OCI-LY1 (cell line): ENCODE data around the gene STMP1.

ENCODE experiments used
- H2AFZ ChIP-seq: fragments of 200-600 bp; sonication (generic), shearing (Covaris generic); 2 replicates; pipeline ENCODE4 v1.6.0; 2014; ENCODE audit warnings: antibody characterized with exemption, mild to moderate bottlenecking, low read length
- H3F3A ChIP-seq: fragments of 200-600 bp; sonication (generic), shearing (Covaris generic); 2 replicates; pipeline ENCODE4 v1.6.0; 2014; ENCODE audit warnings: mild to moderate bottlenecking, antibody characterized with exemption, low read length, moderate library complexity; ENCODE audit not compliant: insufficient read depth
- H3K27ac ChIP-seq: fragments of 200-600 bp; sonication (generic); 2 replicates; pipeline ENCODE4 v1.5.1; 2014; ENCODE audit warnings: low read length, mixed run types, mild to moderate bottlenecking, low read depth; ENCODE audit not compliant: poor library complexity, severe bottlenecking
- H3K27me3 ChIP-seq: fragments of 200-600 bp; sonication (generic); 2 replicates; pipeline ENCODE4 v1.6.0; 2014; ENCODE audit warnings: antibody characterized with exemption, mild to moderate bottlenecking, low read length, moderate library complexity; ENCODE audit not compliant: insufficient read depth
- H3K36me3 ChIP-seq: fragments of 200-600 bp; sonication (generic); 2 replicates; pipeline ENCODE4 v1.6.1; 2014; ENCODE audit warnings: mild to moderate bottlenecking, antibody characterized with exemption, low read length, moderate library complexity, mixed read lengths; ENCODE audit not compliant: insufficient read depth
- H3K4me1 ChIP-seq: fragments of 200-600 bp; sonication (generic); 2 replicates; pipeline ENCODE4 v1.5.1; 2014; ENCODE audit warnings: mild to moderate bottlenecking, low read length, moderate library complexity; ENCODE audit not compliant: insufficient read depth, severe bottlenecking
- H3K4me2 ChIP-seq: fragments of 200-600 bp; sonication (generic), shearing (Covaris generic); 2 replicates; pipeline ENCODE4 v1.6.1; 2014; ENCODE audit warnings: low read length
- H3K4me3 ChIP-seq: fragments of 200-600 bp; sonication (generic); 2 replicates; pipeline ENCODE4 v1.5.1; 2014; ENCODE audit warnings: low read length, low read depth, mild to moderate bottlenecking, mixed read lengths; ENCODE audit not compliant: poor library complexity, severe bottlenecking
- H3K79me2 ChIP-seq: fragments of 200-600 bp; shearing (Covaris generic); 2 replicates; pipeline ENCODE4 v1.6.1; 2016; ENCODE audit warnings: mixed run types, low read length, mixed read lengths; ENCODE audit not compliant: insufficient read depth
- H3K9ac ChIP-seq: fragments of 200-600 bp; sonication (generic), shearing (Covaris generic); 2 replicates; pipeline ENCODE4 v1.6.1; 2014; ENCODE audit warnings: mild to moderate bottlenecking, low read length, mixed read lengths
- H3K9me2 ChIP-seq: fragments of 200-600 bp; sonication (generic), shearing (Covaris generic); 2 replicates; pipeline ENCODE4 v1.6.1; 2014; ENCODE audit warnings: low read depth, mild to moderate bottlenecking, low read length, mixed read lengths
- H3K9me3 ChIP-seq: fragments of 200-600 bp; shearing (Covaris generic); 2 replicates; pipeline ENCODE4 v1.6.1; 2014; ENCODE audit warnings: low read length, mixed read lengths
- H4K20me1 ChIP-seq: fragments of 200-600 bp; sonication (generic), shearing (Covaris generic); 2 replicates; pipeline ENCODE4 v1.6.0; 2016; ENCODE audit warnings: mild to moderate bottlenecking, low read length; ENCODE audit not compliant: insufficient read depth
- CTCF ChIP-seq: fragments of 200-600 bp; sonication (generic), shearing (Covaris generic); IDR thresholded peaks from 2 replicates; pipeline ENCODE4 v1.5.1; 2017; ENCODE audit warnings: mild to moderate bottlenecking, antibody characterized with exemption, low read length, moderate library complexity, mixed read lengths
- EZH2 ChIP-seq: fragments of 200-600 bp; sonication (generic), shearing (Covaris generic); IDR thresholded peaks from 2 replicates; pipeline ENCODE4 v1.8.0; 2017; ENCODE audit warnings: borderline replicate concordance, mixed run types, mild to moderate bottlenecking, antibody characterized with exemption, low read length, moderate library complexity, mixed read lengths

STMP1 gene

GRCh38 chr7:135650831-135651573 is 11.3 kb upstream of the STMP1 start:
- Histone ChIP-seq H3F3A (no peaks in the 10 kb centered on the region), H3K9ac (no peak overlapping the region), H3K4me2 (no peak overlapping the region), H4K20me1 (no peaks in the 10 kb centered on the region), H3K9me2 (no peaks in the 10 kb centered on the region), H3K4me3 (no peak overlapping the region), H3K27me3 (no peaks in the 10 kb centered on the region), H3K4me1 (no peaks in the 10 kb centered on the region), H3K9me3 (no peaks in the 10 kb centered on the region), H3K79me2 (no peaks in the 10 kb centered on the region), H2AFZ (no peak overlapping the region), H3K27ac (no peak overlapping the region), H3K36me3 (peaks cover 37% of the 10 kb centered on the region)
- TF ChIP-seq CTCF (no peak), EZH2 (no peak)

GRCh38 chr7:135653340-135654080 is 8.8 kb upstream of the STMP1 start:
- Histone ChIP-seq H2AFZ (no peak overlapping the region), H3K9ac (no peak overlapping the region), H3K36me3 (peaks cover 11% of the 10 kb centered on the region), H3K4me2 (no peak overlapping the region), H3K27me3 (no peaks in the 10 kb centered on the region), H3K27ac (no peak overlapping the region), H3K9me2 (no peaks in the 10 kb centered on the region), H3F3A (no peaks in the 10 kb centered on the region), H3K79me2 (no peaks in the 10 kb centered on the region), H3K4me1 (no peaks in the 10 kb centered on the region), H3K9me3 (no peaks in the 10 kb centered on the region), H4K20me1 (no peaks in the 10 kb centered on the region), H3K4me3 (no peak overlapping the region)
- TF ChIP-seq EZH2 (no peak), CTCF (no peak)

- Histone ChIP-seq H3K9me3 (no peaks in the 10 kb centered on the region), H3K27ac (no peak overlapping the region), H3K4me1 (peaks cover 16% of the 10 kb centered on the region), H3K9ac (no peak overlapping the region), H3K36me3 (no peaks in the 10 kb centered on the region), H3K79me2 (peaks cover 10% of the 10 kb centered on the region), H3F3A (no peaks in the 10 kb centered on the region), H3K9me2 (no peaks in the 10 kb centered on the region), H3K4me3 (no peak overlapping the region), H2AFZ (no peak overlapping the region), H3K27me3 (no peaks in the 10 kb centered on the region), H3K4me2 (no peak overlapping the region), H4K20me1 (no peaks in the 10 kb centered on the region)
- TF ChIP-seq EZH2 = no peak
- no peak for TF ChIP-seq CTCF
These were observed 3.8 kb upstream of the STMP1 start for GRCh38 chr7:135658564-135658963.
